K562 (cell line): ENCODE data around the gene MBD5. TPM values are rescaled to one million over a fixed set of nuclear protein-coding genes. Genes with fewer than 3 reads are reported as not detected.

Source experiments
- ATAC-seq: fragments of 200-7000 bp; cut with Tn5 transposase; 3 replicates; pipeline ENCODE4 v1.9.1; 2020; ENCODE audit warnings: moderate library complexity
- BruUV-seq: library from RNA; stranded (reverse); fragments of 400-500 nt; replicated peaks from 2 replicates; lab custom pipeline; 2021; lab: Mats Ljungman, UMichigan
- CTCF ChIA-PET: fragments of 300-600 bp; formaldehyde crosslinking; extraction: SDS; loops from one replicate; lab custom pipeline; 2021; ENCODE audit warnings: low intra/inter-chr PET ratio; lab: Yijun Ruan, JAX
- POLR2A ChIA-PET: fragments of 300-600, 350-650 bp; sonication (Branson Sonifier 250); formaldehyde crosslinking; extraction: SDS; loops from one replicate; lab custom pipeline; 2021; ENCODE audit warnings: antibody characterized with exemption, inconsistent platforms; lab: Yijun Ruan, JAX
- DNase-seq, 4 experiments: peaks; one replicate each; pipeline versions ENCODE4 v3.0.0 to v3.0.0-alpha.2; 2011 to 2018; ENCODE audit warnings: low spot score in 3 of 4, mixed read lengths in 3 of 4; ENCODE audit errors: extremely low read depth in 1 of 4
- FAIRE-seq: peaks from 2 replicates; lab custom pipeline; 2011; peaks lifted over from hg19 to GRCh38; lab: Jason Lieb, UNC
- H2AFZ ChIP-seq: 2 replicates; pipeline ENCODE4 v1.6.0; 2011; ENCODE audit warnings: low read depth, low read length, control low read depth, inconsistent platforms
- H3K27ac ChIP-seq: fragments of 200-600 bp; 3 replicates; pipeline ENCODE4 v1.8.0; 2011; ENCODE audit warnings: low read depth, mild to moderate bottlenecking, control low read depth, inconsistent platforms, low read length, moderate library complexity, mixed read lengths; ENCODE audit errors: extremely low read depth
- H3K27me3 ChIP-seq, 2 experiments: fragments of 300-600 bp in 1 of 2; 2 replicates in 1 of 2; 3 replicates in 1 of 2; pipeline versions ENCODE4 v1.6.0 to v1.8.0; 2011; ENCODE audit warnings: inconsistent platforms in 2 of 2, low read length in 2 of 2, mild to moderate bottlenecking in 1 of 2, mixed read lengths in 1 of 2, moderate library complexity in 1 of 2; ENCODE audit not compliant: control insufficient read depth in 2 of 2, insufficient read depth in 2 of 2
- H3K36me3 ChIP-seq: fragments of 300-600 bp; 3 replicates; pipeline ENCODE4 v1.8.0; 2011; ENCODE audit warnings: mild to moderate bottlenecking, low read length, inconsistent platforms; ENCODE audit not compliant: control insufficient read depth, insufficient read depth
- H3K4me1 ChIP-seq, 2 experiments: fragments of 200-600 bp in 1 of 2; replicated peaks in 1 of 2; 2 replicates in 1 of 2; 3 replicates in 1 of 2; pipeline versions ENCODE4 v1.5.1 to v1.8.0; 2011; ENCODE audit warnings: inconsistent platforms in 2 of 2, low read length in 2 of 2, mild to moderate bottlenecking in 1 of 2, mixed read lengths in 1 of 2, moderate library complexity in 1 of 2; ENCODE audit not compliant: control insufficient read depth in 2 of 2, insufficient read depth in 2 of 2
- H3K4me2 ChIP-seq: 2 replicates; pipeline ENCODE4 v1.6.1; 2011; ENCODE audit warnings: low read length, control low read depth, inconsistent platforms, mixed read lengths; ENCODE audit not compliant: insufficient read depth
- H3K4me3 ChIP-seq: fragments of 200-600 bp; sonication (generic), shearing (Covaris generic); 2 replicates; pipeline ENCODE4 v1.5.1; 2016; ENCODE audit warnings: control low read depth, inconsistent platforms
- H3K79me2 ChIP-seq: fragments of 200-600 bp; 3 replicates; pipeline ENCODE4 v1.8.0; 2011; ENCODE audit warnings: low read length, inconsistent platforms; ENCODE audit not compliant: control insufficient read depth, insufficient read depth
- H3K9ac ChIP-seq, 2 experiments: 2 replicates each; pipeline versions ENCODE4 v1.6.0 to v1.6.1; 2011; ENCODE audit warnings: low read depth in 2 of 2, low read length in 2 of 2, control low read depth in 1 of 2, inconsistent platforms in 1 of 2, mild to moderate bottlenecking in 1 of 2, mixed read lengths in 1 of 2; ENCODE audit not compliant: insufficient read depth in 1 of 2
- H3K9me1 ChIP-seq: one replicate; pipeline ENCODE4 v1.6.0; 2011; ENCODE audit warnings: inconsistent platforms, mild to moderate bottlenecking, low read length, moderate library complexity; ENCODE audit not compliant: control insufficient read depth, insufficient read depth
- H3K9me3 ChIP-seq: replicated peaks from 2 replicates; pipeline ENCODE4 v1.5.1; 2011; ENCODE audit warnings: low read depth, low read length, inconsistent platforms; ENCODE audit not compliant: control insufficient read depth, insufficient read depth
- H4K20me1 ChIP-seq: replicated peaks from 2 replicates; pipeline ENCODE4 v1.6.1; 2011; ENCODE audit warnings: low read length, inconsistent platforms, mixed read lengths; ENCODE audit not compliant: control insufficient read depth, insufficient read depth
- OTX1 ChIP-seq: fragments of 450-650 bp; formaldehyde crosslinking; IDR thresholded peaks from 2 replicates; pipeline ENCODE4 v1.4.0; 2022; ENCODE audit warnings: mild to moderate bottlenecking
- RAD21 ChIP-seq, 2 experiments: fragments of 250-450 bp in 1 of 2; fragments of 450-650 bp in 1 of 2; sonication (Bioruptor Pico) in 1 of 2; formaldehyde crosslinking in 1 of 2; IDR thresholded peaks in 1 of 2; conservative IDR thresholded peaks in 1 of 2; 2 replicates each; pipeline versions ENCODE4 v1.4.0 to v1.8.0; 2020 to 2022; ENCODE audit warnings: mild to moderate bottlenecking in 2 of 2, moderate library complexity in 1 of 2
- ZNF175 ChIP-seq: fragments of 200-800 bp; sonication (Bioruptor generic); IDR thresholded peaks from 2 replicates; pipeline ENCODE4 v1.6.1; 2016; ENCODE audit warnings: low read depth, mild to moderate bottlenecking, missing genetic modification characterization, missing compliant biosample characterization
- ZNF3 ChIP-seq: fragments of 250-450 bp; sonication (Bioruptor Pico); IDR thresholded peaks from 2 replicates; pipeline ENCODE4 v1.5.0; 2021; ENCODE audit warnings: mild to moderate bottlenecking, moderate library complexity
- ZNF316 ChIP-seq: fragments of 450-650 bp; IDR thresholded peaks from 2 replicates; pipeline ENCODE4 v1.6.1; 2016
- WGBS: fragments of 100-300 bp; shearing (Covaris generic); methylation state at CpG from one replicate; pipeline ENCODE4 v1.1.6; 2016; ENCODE audit warnings: low coverage, mixed read lengths; ENCODE audit not compliant: insufficient coverage; ENCODE audit errors: missing lambda C conversion rate; 5-methylcytosine and 5-hydroxymethylcytosine counted together
- in situ Hi-C: fragments of 300-500 bp; cut with MboI; formaldehyde crosslinking; loops from 4 replicates; pipeline ENCODE4 v1.15.0; 2018; ENCODE audit warnings: inconsistent platforms, mixed read lengths
- intact Hi-C: fragments of 100-400 bp; cut with micrococcal nuclease; formaldehyde crosslinking; loops from 2 replicates; pipeline ENCODE4 v1.14.2; 2022
- polyA plus RNA-seq, 8 experiments: library from polyadenylated mRNA; depleted of rRNA in 4 of 8; stranded (reverse) in 5 of 8; unstranded in 3 of 8; fragments of >200 nt; fragmentation: Nextera tagmentation in 2 of 8; fragmentation: Illumina TruSeq in 1 of 8; extraction: Ambion mirVana in 2 of 8; extraction: Trizol in 1 of 8; gene quantifications; 2 replicates each; pipeline versions ENCODE4 v1.2.1 to v1.2.3, GENCODE V29; 2011 to 2014; ENCODE audit warnings: inconsistent platforms in 1 of 8, missing spikeins in 1 of 8
- total RNA-seq, 7 experiments: library from RNA; depleted of rRNA in 6 of 7; stranded (reverse); fragments of >200 nt in 6 of 7; fragmentation: Illumina TruSeq in 2 of 7; extraction: Trizol in 2 of 7; gene quantifications; 2 replicates each; pipeline versions ENCODE4 v1.2.1 to v1.2.3, GENCODE V29; 2011 to 2021; ENCODE audit warnings: low replicate concordance in 1 of 7
- TF ChIP-seq, protein P1 (sequence below), 3 experiments: IDR thresholded peaks in 2 of 3; conservative IDR thresholded peaks in 1 of 3; 2 replicates each; pipeline ENCODE4 v1.5.1; 2011 to 2012; ENCODE audit warnings: low read length in 3 of 3, mild to moderate bottlenecking in 3 of 3, control low read depth in 2 of 3, improper control_type of control experiment in 1 of 3, inconsistent platforms in 1 of 3, low read depth in 1 of 3, mixed read lengths in 1 of 3, moderate library complexity in 1 of 3; ENCODE audit not compliant: insufficient read depth in 2 of 3
- TF ChIP-seq, protein P2 (sequence below), 2 experiments: fragments of 450-650 bp; formaldehyde crosslinking in 1 of 2; IDR thresholded peaks; 2 replicates each; pipeline versions ENCODE4 v1.4.0 to v1.6.1; 2014 to 2020; ENCODE audit warnings: mild to moderate bottlenecking in 2 of 2, borderline replicate concordance in 1 of 2, low read depth in 1 of 2
- TF ChIP-seq, protein P3 (sequence below): fragments of 450-650 bp; formaldehyde crosslinking; IDR thresholded peaks from 2 replicates; pipeline ENCODE4 v1.4.0; 2020; ENCODE audit warnings: mild to moderate bottlenecking, moderate library complexity

Gene MBD5
- total and polyA plus RNA-seq, 9 of the 15 experiments (the other 6 are each of a cell fraction or from before 2014, with no cell fraction given), result 3.4 to 14.5 (median 9.0) TPM

DNA sequence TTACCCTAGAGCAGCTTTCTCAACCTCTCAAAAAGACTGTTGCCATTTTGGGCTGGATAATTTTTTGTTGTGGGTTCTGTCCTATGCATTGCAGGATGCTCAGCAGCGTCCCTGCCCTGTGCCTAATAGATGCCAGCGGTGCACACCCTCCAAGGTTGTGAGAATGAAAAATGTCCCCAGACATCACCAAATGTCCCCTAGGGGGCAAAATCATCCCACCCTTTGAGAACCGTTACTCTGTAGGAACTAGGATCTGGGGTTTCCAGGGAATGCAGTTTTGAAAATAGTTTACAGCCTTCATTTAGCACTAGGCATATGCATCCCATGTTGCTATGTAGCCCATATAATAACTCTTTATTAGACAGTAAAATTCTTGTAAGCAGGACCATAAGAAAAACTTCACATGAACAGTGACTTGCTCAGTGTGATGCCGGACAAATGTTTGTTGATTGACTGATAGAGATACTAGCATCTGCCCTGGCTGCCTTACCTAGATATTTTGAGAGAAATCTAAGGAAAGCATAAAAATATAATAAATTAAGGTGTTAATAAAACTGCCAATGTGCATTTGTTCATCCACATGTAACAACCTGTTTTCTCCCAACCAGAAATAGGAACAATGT lies 544.5 kb downstream of the MBD5 start:
- peak; percentile 69 for FAIRE-seq
- ChIA-PET POLR2A (no interaction called here), CTCF (no interaction called here)
- in situ Hi-C loops (no loop called here), intact Hi-C loops (no loop called here)
- no peak for DNase-seq
- 3% methylated on average over 4 of the region's 4 CpGs for WGBS
- H3K4me2 ChIP-seq, result no peak overlapping the region
- no peaks in the 10 kb centered on the region for H3K79me2 ChIP-seq
- H3K4me3 ChIP-seq, result no peak overlapping the region
- no peaks in the 10 kb centered on the region for H3K36me3 ChIP-seq
- H3K9ac ChIP-seq, result no peak overlapping the region
- H3K27me3 ChIP-seq, result peaks cover 14 to 37% of the 10 kb centered on the region in 2 experiments; a peak in 4 of 5 replicates
- no peaks in the 10 kb centered on the region for H3K9me1 ChIP-seq
- H3K9me3 ChIP-seq, result no peaks in the 10 kb centered on the region
- peak; percentile 65; the same call in 2 of the 3 replicates for ATAC-seq
- H3K4me1 ChIP-seq, result peaks cover 0 to 4% of the 10 kb centered on the region in 2 experiments; a peak in 2 of 5 replicates
- H3K27ac ChIP-seq, result no peak overlapping the region
- peaks cover 10% of the 10 kb centered on the region; the same call in 1 of the 2 replicates for H4K20me1 ChIP-seq
- no TSS peak for BruUV-seq
- H2AFZ ChIP-seq, result no peak overlapping the region
- TF ChIP-seq RAD21 (CRISPR knock-in tag; conservative IDR thresholded peaks at IDR 0.05 in 1 of 2, IDR thresholded peaks at IDR 0.05 in 1 of 2) (peak; percentile 37 to 60; a peak in 3 of 4 replicates), ZNF175 (CRISPR knock-in tag) (no peak), OTX1 (no peak), ZNF316 (no peak), ZNF3 (peak; percentile 73; the same call in 1 of the 2 replicates)
- TF ChIP-seq, protein P1, sequence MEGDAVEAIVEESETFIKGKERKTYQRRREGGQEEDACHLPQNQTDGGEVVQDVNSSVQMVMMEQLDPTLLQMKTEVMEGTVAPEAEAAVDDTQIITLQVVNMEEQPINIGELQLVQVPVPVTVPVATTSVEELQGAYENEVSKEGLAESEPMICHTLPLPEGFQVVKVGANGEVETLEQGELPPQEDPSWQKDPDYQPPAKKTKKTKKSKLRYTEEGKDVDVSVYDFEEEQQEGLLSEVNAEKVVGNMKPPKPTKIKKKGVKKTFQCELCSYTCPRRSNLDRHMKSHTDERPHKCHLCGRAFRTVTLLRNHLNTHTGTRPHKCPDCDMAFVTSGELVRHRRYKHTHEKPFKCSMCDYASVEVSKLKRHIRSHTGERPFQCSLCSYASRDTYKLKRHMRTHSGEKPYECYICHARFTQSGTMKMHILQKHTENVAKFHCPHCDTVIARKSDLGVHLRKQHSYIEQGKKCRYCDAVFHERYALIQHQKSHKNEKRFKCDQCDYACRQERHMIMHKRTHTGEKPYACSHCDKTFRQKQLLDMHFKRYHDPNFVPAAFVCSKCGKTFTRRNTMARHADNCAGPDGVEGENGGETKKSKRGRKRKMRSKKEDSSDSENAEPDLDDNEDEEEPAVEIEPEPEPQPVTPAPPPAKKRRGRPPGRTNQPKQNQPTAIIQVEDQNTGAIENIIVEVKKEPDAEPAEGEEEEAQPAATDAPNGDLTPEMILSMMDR (IDR thresholded peaks at IDR 0.05 in 2 of 3, conservative IDR thresholded peaks at IDR 0.05 in 1 of 3; ENCODE audit: insufficient read depth in 2 of 3, low read depth in 1 of 3, low read length in 3 of 3), result peak; percentile 26 to 34 (median 33); a peak in 3 of 6 replicates
- TF ChIP-seq, protein P2, sequence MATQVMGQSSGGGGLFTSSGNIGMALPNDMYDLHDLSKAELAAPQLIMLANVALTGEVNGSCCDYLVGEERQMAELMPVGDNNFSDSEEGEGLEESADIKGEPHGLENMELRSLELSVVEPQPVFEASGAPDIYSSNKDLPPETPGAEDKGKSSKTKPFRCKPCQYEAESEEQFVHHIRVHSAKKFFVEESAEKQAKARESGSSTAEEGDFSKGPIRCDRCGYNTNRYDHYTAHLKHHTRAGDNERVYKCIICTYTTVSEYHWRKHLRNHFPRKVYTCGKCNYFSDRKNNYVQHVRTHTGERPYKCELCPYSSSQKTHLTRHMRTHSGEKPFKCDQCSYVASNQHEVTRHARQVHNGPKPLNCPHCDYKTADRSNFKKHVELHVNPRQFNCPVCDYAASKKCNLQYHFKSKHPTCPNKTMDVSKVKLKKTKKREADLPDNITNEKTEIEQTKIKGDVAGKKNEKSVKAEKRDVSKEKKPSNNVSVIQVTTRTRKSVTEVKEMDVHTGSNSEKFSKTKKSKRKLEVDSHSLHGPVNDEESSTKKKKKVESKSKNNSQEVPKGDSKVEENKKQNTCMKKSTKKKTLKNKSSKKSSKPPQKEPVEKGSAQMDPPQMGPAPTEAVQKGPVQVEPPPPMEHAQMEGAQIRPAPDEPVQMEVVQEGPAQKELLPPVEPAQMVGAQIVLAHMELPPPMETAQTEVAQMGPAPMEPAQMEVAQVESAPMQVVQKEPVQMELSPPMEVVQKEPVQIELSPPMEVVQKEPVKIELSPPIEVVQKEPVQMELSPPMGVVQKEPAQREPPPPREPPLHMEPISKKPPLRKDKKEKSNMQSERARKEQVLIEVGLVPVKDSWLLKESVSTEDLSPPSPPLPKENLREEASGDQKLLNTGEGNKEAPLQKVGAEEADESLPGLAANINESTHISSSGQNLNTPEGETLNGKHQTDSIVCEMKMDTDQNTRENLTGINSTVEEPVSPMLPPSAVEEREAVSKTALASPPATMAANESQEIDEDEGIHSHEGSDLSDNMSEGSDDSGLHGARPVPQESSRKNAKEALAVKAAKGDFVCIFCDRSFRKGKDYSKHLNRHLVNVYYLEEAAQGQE (IDR thresholded peaks at IDR 0.05; ENCODE audit: borderline replicate concordance), result 0 out of 2 replicates have a peak, but pooled peaks have one; percentile 8
- TF ChIP-seq, protein P2 (CRISPR knock-in tag; IDR thresholded peaks at IDR 0.05; ENCODE audit: low read depth), result no peak
- TF ChIP-seq, protein P3, sequence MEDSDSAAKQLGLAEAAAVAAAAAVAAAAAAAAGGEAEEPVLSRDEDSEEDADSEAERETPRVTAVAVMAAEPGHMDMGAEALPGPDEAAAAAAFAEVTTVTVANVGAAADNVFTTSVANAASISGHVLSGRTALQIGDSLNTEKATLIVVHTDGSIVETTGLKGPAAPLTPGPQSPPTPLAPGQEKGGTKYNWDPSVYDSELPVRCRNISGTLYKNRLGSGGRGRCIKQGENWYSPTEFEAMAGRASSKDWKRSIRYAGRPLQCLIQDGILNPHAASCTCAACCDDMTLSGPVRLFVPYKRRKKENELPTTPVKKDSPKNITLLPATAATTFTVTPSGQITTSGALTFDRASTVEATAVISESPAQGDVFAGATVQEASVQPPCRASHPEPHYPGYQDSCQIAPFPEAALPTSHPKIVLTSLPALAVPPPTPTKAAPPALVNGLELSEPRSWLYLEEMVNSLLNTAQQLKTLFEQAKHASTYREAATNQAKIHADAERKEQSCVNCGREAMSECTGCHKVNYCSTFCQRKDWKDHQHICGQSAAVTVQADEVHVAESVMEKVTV (CRISPR knock-in tag), result peak; percentile 25; the same call in 1 of the 2 replicates
